ENCODE results near the gene C5orf58.

Gene C5orf58

GRCh38 chr5:170211575-170212334 lies 21.0 kb upstream of the C5orf58 start:
- no peak for DNase-seq
- no peaks in the 10 kb centered on the region for H3K4me1 ChIP-seq (ENCODE audit: insufficient read depth, low read length)
- no peaks in the 10 kb centered on the region for H3K36me3 ChIP-seq (ENCODE audit: insufficient read depth, low read length)
- H3K27ac ChIP-seq (ENCODE audit: low read length): no peak overlapping the region
- no peaks in the 10 kb centered on the region for H3K79me2 ChIP-seq (ENCODE audit: insufficient read depth, low read length)
- no peaks in the 10 kb centered on the region for H3K9me3 ChIP-seq (ENCODE audit: insufficient read depth, low read length, severe bottlenecking)
- ATAC-seq (ENCODE audit: insufficient read depth, low read depth): no peak
- H3K4me2 ChIP-seq (ENCODE audit: insufficient read depth, low read length): no peak overlapping the region
- no peaks in the 10 kb centered on the region for H4K20me1 ChIP-seq (ENCODE audit: insufficient read depth, low read length)
- no peak for TF ChIP-seq CTCF (IDR thresholded peaks at IDR 0.05; ENCODE audit: borderline replicate concordance, extremely low read depth, low read length, poor library complexity, severe bottlenecking)
- TF ChIP-seq EZH2 (IDR thresholded peaks at IDR 0.05; ENCODE audit: borderline replicate concordance, low read depth, low read length, severe bottlenecking): no peak
- H3K27me3 ChIP-seq (ENCODE audit: insufficient read depth, low read length, poor library complexity): no peaks in the 10 kb centered on the region
- H3K9ac ChIP-seq (ENCODE audit: low read depth, low read length): no peak overlapping the region
- no peak overlapping the region for H2AFZ ChIP-seq (ENCODE audit: low read depth, low read length)
- no peak overlapping the region for H3K4me3 ChIP-seq (ENCODE audit: low read depth in 1 of 2, low read length in 2 of 2)

GRCh38 chr5:170216257-170216864 lies 16.4 kb upstream of the C5orf58 start:
- ATAC-seq (ENCODE audit: insufficient read depth, low read depth): peak; percentile 86

GRCh38 chr5:170217831-170218230 lies 15.0 kb upstream of the C5orf58 start:
- Histone ChIP-seq H2AFZ (ENCODE audit: low read depth, low read length) (no peak overlapping the region), H3K36me3 (ENCODE audit: insufficient read depth, low read length) (no peaks in the 10 kb centered on the region), H3K9me3 (ENCODE audit: insufficient read depth, low read length, severe bottlenecking) (no peaks in the 10 kb centered on the region), H3K4me1 (ENCODE audit: insufficient read depth, low read length) (no peaks in the 10 kb centered on the region), H4K20me1 (ENCODE audit: insufficient read depth, low read length) (no peaks in the 10 kb centered on the region), H3K27me3 (ENCODE audit: insufficient read depth, low read length, poor library complexity) (no peaks in the 10 kb centered on the region), H3K9ac (ENCODE audit: low read depth, low read length) (no peak overlapping the region), H3K4me2 (ENCODE audit: insufficient read depth, low read length) (no peak overlapping the region), H3K79me2 (ENCODE audit: insufficient read depth, low read length) (no peaks in the 10 kb centered on the region), H3K4me3 (ENCODE audit: low read depth in 1 of 2, low read length in 2 of 2) (no peak overlapping the region), H3K27ac (ENCODE audit: low read length) (no peak overlapping the region)
- DNase-seq (no peak), ATAC-seq (ENCODE audit: insufficient read depth, low read depth) (no peak)
- TF ChIP-seq CTCF (IDR thresholded peaks at IDR 0.05; ENCODE audit: borderline replicate concordance, extremely low read depth, low read length, poor library complexity, severe bottlenecking): no peak
- TF ChIP-seq EZH2 (IDR thresholded peaks at IDR 0.05; ENCODE audit: borderline replicate concordance, low read depth, low read length, severe bottlenecking): no peak

More at GRCh38 chr5:170216257-170216864, 16.4 kb upstream of the C5orf58 start:
- peak; percentile 49 for DNase-seq
- TF ChIP-seq EZH2 (IDR thresholded peaks at IDR 0.05; ENCODE audit: borderline replicate concordance, low read depth, low read length, severe bottlenecking) (no peak), CTCF (IDR thresholded peaks at IDR 0.05; ENCODE audit: borderline replicate concordance, extremely low read depth, low read length, poor library complexity, severe bottlenecking) (peak; percentile 74)
- Histone ChIP-seq H3K4me1 (ENCODE audit: insufficient read depth, low read length) (no peaks in the 10 kb centered on the region), H3K27ac (ENCODE audit: low read length) (no peak overlapping the region), H4K20me1 (ENCODE audit: insufficient read depth, low read length) (no peaks in the 10 kb centered on the region), H3K9ac (ENCODE audit: low read depth, low read length) (no peak overlapping the region), H3K9me3 (ENCODE audit: insufficient read depth, low read length, severe bottlenecking) (no peaks in the 10 kb centered on the region), H3K4me3 (ENCODE audit: low read depth in 1 of 2, low read length in 2 of 2) (no peak overlapping the region), H3K27me3 (ENCODE audit: insufficient read depth, low read length, poor library complexity) (no peaks in the 10 kb centered on the region), H3K79me2 (ENCODE audit: insufficient read depth, low read length) (no peaks in the 10 kb centered on the region), H3K36me3 (ENCODE audit: insufficient read depth, low read length) (no peaks in the 10 kb centered on the region), H3K4me2 (ENCODE audit: insufficient read depth, low read length) (no peak overlapping the region), H2AFZ (ENCODE audit: low read depth, low read length) (no peak overlapping the region; the same call in 1 of the 2 replicates)
